GM21717 (cell line): Measurements from ENCODE around the gene CCDC33.

Source experiments
- ATAC-seq: cut with Tn5 transposase; IDR thresholded peaks from one replicate; pipeline ENCODE4 v1.9.1; 2021; ENCODE audit warnings: mild to moderate bottlenecking, moderate library complexity; ENCODE audit not compliant: unreplicated experiment

Gene CCDC33

GRCh38 chr15:74311734-74312444, 75.8 kb downstream of the CCDC33 start:
- ATAC-seq, result no peak

- ATAC-seq, result no peak
Observed at GRCh38 chr15:74312445-74313007, 76.4 kb downstream of the CCDC33 start.

GRCh38 chr15:74313889-74314288, 77.8 kb downstream of the CCDC33 start:
- ATAC-seq, result no peak

GRCh38 chr15:74314795-74315438, 78.8 kb downstream of the CCDC33 start:
- no peak for ATAC-seq

- no peak for ATAC-seq
Observed at GRCh38 chr15:74315626-74316025, 79.5 kb downstream of the CCDC33 start.

GRCh38 chr15:74316141-74316540, 80.0 kb downstream of the CCDC33 start:
- ATAC-seq, result no peak

GRCh38 chr15:74317820-74318375, 81.8 kb downstream of the CCDC33 start:
- ATAC-seq, result no peak

- no peak for ATAC-seq
Observed at GRCh38 chr15:74318376-74319137, 82.4 kb downstream of the CCDC33 start.

GRCh38 chr15:74319138-74319460, 83.0 kb downstream of the CCDC33 start:
- no peak for ATAC-seq

- ATAC-seq, result no peak
Observed at GRCh38 chr15:74319596-74320351, 83.6 kb downstream of the CCDC33 start.

- no peak for ATAC-seq
Observed at GRCh38 chr15:74320352-74321247, 84.5 kb downstream of the CCDC33 start.

- no peak for ATAC-seq
Observed at GRCh38 chr15:74322558-74323180, 86.5 kb downstream of the CCDC33 start.

GRCh38 chr15:74324714-74325113, 88.6 kb downstream of the CCDC33 start:
- no peak for ATAC-seq

- ATAC-seq, result no peak
Observed at GRCh38 chr15:74326746-74327145, 90.6 kb downstream of the CCDC33 start.

GRCh38 chr15:74327756-74328155, 91.6 kb downstream of the CCDC33 start:
- ATAC-seq, result no peak

GRCh38 chr15:74328331-74329056, 92.4 kb downstream of the CCDC33 start:
- no peak for ATAC-seq

- ATAC-seq, result no peak
Observed at GRCh38 chr15:74330861-74331408, 94.8 kb downstream of the CCDC33 start.

GRCh38 chr15:74332011-74332410, 95.9 kb downstream of the CCDC33 start:
- no peak for ATAC-seq
